GM12873 (cell line): ENCODE data around the gene TRPC3.

ENCODE experiments used
- CTCF ChIP-seq: IDR thresholded peaks from 2 replicates; pipeline ENCODE4 v1.5.1; 2012; ENCODE audit warnings: low read depth, mild to moderate bottlenecking, moderate library complexity, low read length, control low read depth; ENCODE audit not compliant: insufficient read depth; ENCODE audit errors: missing control alignments

TRPC3 gene

GRCh38 chr4:121950212-121950679 is 1.6 kb downstream of the TRPC3 start:
- peak; percentile 85 for TF ChIP-seq CTCF

- no peak for TF ChIP-seq CTCF
Observed at GRCh38 chr4:121946644-121947043, 5.2 kb downstream of the TRPC3 start.

GRCh38 chr4:121943941-121944340 is 7.9 kb downstream of the TRPC3 start:
- peak; percentile 83 for TF ChIP-seq CTCF

- TF ChIP-seq CTCF: no peak
Observed at GRCh38 chr4:121939690-121940089, 12.2 kb downstream of the TRPC3 start.

- TF ChIP-seq CTCF: no peak
Observed at GRCh38 chr4:121938282-121939092, 13.4 kb downstream of the TRPC3 start.

GRCh38 chr4:121936101-121936500 is 15.8 kb downstream of the TRPC3 start:
- TF ChIP-seq CTCF: no peak

GRCh38 chr4:121934635-121935034 is 17.2 kb downstream of the TRPC3 start:
- no peak for TF ChIP-seq CTCF
